Aorta (tissue), 5 donors: ENCODE measurements around the gene ISOC2. TPM values are rescaled to one million over a fixed set of nuclear protein-coding genes. Genes with fewer than 3 reads are reported as not detected.
"Not testable (repeated sequence)": the region's sequence is repeated elsewhere in the genome, so short reads cannot be mapped to it uniquely, and the experiment has no call there.

ENCODE experiments used
- ATAC-seq: fragments of 200-7000 bp; cut with Tn5 transposase; one replicate; pipeline ENCODE4 v1.9.1; 2022; ENCODE audit warnings: moderate library complexity; ENCODE audit not compliant: low FRiP score
- DNase-seq, 2 donors: peaks; one replicate each; pipeline ENCODE4 v3.0.0-alpha.2; 2020
- H3K27ac ChIP-seq, 2 donors: one replicate each; pipeline ENCODE4 v1.5.1; 2013; ENCODE audit warnings: low read length in 2 of 2, mild to moderate bottlenecking in 2 of 2, moderate library complexity in 2 of 2, control low read depth in 1 of 2, inconsistent platforms in 1 of 2, low read depth in 1 of 2
- H3K27me3 ChIP-seq, 2 donors: one replicate each; pipeline ENCODE4 v1.6.1; 2013; ENCODE audit warnings: control low read depth in 1 of 2, low read length in 1 of 2, mild to moderate bottlenecking in 1 of 2, moderate library complexity in 1 of 2; ENCODE audit not compliant: insufficient read depth in 2 of 2, control insufficient read depth in 1 of 2
- H3K36me3 ChIP-seq, 2 donors: one replicate each; pipeline ENCODE4 v1.6.1; 2013; ENCODE audit warnings: control low read depth in 1 of 2, low read length in 1 of 2, mild to moderate bottlenecking in 1 of 2; ENCODE audit not compliant: insufficient read depth in 2 of 2, control insufficient read depth in 1 of 2
- H3K4me1 ChIP-seq, 2 donors: one replicate each; pipeline ENCODE4 v1.6.1; 2013; ENCODE audit warnings: low read length in 2 of 2, control low read depth in 1 of 2, mild to moderate bottlenecking in 1 of 2, moderate library complexity in 1 of 2; ENCODE audit not compliant: insufficient read depth in 2 of 2, control insufficient read depth in 1 of 2
- H3K4me3 ChIP-seq, 2 donors: one replicate each; pipeline ENCODE4 v1.5.1; 2013; ENCODE audit warnings: low read length in 2 of 2, control low read depth in 1 of 2, mild to moderate bottlenecking in 1 of 2
- H3K9me3 ChIP-seq: one replicate; pipeline ENCODE4 v1.6.1; 2013; ENCODE audit warnings: mild to moderate bottlenecking, low read length; ENCODE audit not compliant: control insufficient read depth
- WGBS, 2 donors: extraction: QIAGEN DNeasy Blood & Tissue Kit; methylation state at CpG; one replicate each; pipeline ENCODE4 v1.1.7; 2013; 5-methylcytosine and 5-hydroxymethylcytosine counted together
- intact Hi-C, 2 donors: fragments of 100-400 bp; cut with DNase I; formaldehyde crosslinking; loops; one replicate each; pipeline versions ENCODE4 v1.14.2 to v1.15.0; 2022
- polyA plus RNA-seq, 2 donors: library from polyadenylated mRNA; stranded (reverse); fragments of 200-250 nt; gene quantifications; one replicate each; pipeline ENCODE4 v1.2.3, GENCODE V29; 2013
- total RNA-seq, 2 donors: library from RNA; stranded (reverse); fragmentation: NEBNext Ultra II Directional; extraction: Animal tissue kit (Norgen Biotek cat#: 25700); gene quantifications; one replicate each; pipeline ENCODE4 v1.2.1, GENCODE V29; 2021
- donor health status: healthy with polysubstance abuse.
- donor health status: Bipolar disorder and iron deficiency.
- donor health status: DM: no; HTN: no; CAD: no.
- donor health status: DM: no; HTN: no; CAD: no.
- donor health status: DM: yes; HTN: yes; CAD: no.

Gene ISOC2
- total and polyA plus RNA-seq, 4 donors: 18.6 to 47.3 (median 36.6) TPM

DNA sequence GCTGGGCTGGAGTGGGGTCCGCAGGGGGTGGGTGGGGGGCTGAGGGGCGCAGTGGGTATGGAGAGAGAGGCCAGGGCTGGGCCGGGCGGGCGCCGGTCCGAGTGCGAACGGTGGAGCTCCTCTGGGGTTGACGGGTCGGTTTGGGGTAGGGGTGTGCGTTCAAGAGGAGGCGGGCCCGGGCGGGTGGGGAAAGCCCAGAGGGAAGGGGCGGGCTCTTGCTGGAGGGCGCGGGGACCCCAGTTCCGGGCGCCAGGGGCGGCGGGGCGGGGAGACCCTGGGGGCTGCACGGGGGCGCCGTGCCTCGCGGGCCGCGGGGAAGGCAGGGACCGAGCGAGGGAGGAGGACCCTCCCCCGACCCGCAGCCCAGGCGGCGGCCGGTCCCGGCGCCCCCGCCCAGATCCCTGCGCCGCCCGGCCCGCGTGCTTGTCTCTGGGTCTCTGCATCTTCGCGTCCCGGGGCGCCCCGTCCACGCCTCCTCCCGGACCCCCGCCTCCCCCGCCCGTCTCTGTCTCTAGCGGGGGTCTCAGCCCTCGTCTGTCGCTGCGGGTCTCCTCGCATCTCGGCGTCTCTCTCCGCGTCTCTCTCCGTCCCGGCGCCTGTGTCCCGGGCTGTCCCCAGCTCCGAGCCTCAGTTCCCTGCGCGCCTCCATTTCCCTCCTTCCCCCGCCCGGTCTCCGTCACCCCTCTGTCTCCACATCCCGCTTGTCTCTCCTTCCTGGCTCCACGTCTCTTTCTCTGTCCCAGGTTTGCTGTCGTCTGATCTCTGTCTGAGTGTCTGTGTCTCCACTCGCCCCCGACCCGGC is 10.1 kb downstream of the ISOC2 start:
- H3K4me3 ChIP-seq: no peak overlapping the region
- intact Hi-C loops: no loop called here
- H3K4me1 ChIP-seq: no peaks in the 10 kb centered on the region
- H3K27ac ChIP-seq: no peak overlapping the region
- H3K27me3 ChIP-seq: no peaks in the 10 kb centered on the region
- no peaks in the 10 kb centered on the region for H3K9me3 ChIP-seq
- DNase-seq: no peak
- no peak for ATAC-seq
- no peaks in the 10 kb centered on the region for H3K36me3 ChIP-seq
- 1 to 3% methylated on average over 30 to 80 of the region's 80 CpGs for WGBS, 2 donors

DNA sequence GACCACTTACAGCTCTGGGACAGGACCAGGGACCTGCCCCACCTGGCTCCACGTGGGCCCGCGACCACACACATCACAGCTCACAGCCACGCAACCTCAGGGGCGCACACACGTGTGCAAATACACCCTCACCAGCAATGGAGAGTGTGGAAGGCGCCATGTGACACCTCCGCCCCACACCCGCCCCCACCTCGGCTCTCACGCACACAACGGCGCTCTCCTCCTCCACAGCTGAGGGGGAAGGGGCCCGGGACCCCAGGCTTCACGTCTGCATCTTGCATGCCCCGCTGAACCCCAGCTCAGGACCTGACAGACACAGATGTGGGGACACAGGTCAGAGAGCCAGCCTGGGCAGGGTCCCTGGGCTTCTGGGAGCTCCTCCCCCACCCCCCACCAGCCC is 12.0 kb downstream of the ISOC2 start:
- H3K4me3 ChIP-seq: no peak overlapping the region
- no peak overlapping the region for H3K27ac ChIP-seq
- intact Hi-C loops: no loop called here
- no peaks in the 10 kb centered on the region for H3K27me3 ChIP-seq
- no peak for ATAC-seq
- 31 to 35% methylated on average over 15 to 16 of the region's 16 CpGs for WGBS, 2 donors
- H3K36me3 ChIP-seq: no peaks in the 10 kb centered on the region
- no peaks in the 10 kb centered on the region for H3K4me1 ChIP-seq
- DNase-seq: no peak
- no peaks in the 10 kb centered on the region for H3K9me3 ChIP-seq

DNA sequence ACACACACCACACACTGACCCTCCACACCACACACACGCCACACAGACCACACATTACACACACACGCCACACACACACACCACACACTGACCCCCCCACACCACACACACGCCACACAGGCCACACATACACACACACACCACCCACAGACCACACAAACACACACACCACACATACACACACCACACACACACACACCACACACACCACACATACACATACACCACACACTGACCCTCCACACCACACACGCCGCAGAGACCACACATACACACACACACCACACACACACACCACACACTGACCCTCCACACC is 13.3 kb downstream of the ISOC2 start:
- H3K27me3 ChIP-seq, H3K27ac ChIP-seq, H3K4me3 ChIP-seq, H3K9me3 ChIP-seq, H3K36me3 ChIP-seq, intact Hi-C loops, H3K4me1 ChIP-seq, DNase-seq, ATAC-seq: not testable (repeated sequence)
- 82 to 85% methylated on average over 5 of the region's 5 CpGs for WGBS, 2 donors

DNA sequence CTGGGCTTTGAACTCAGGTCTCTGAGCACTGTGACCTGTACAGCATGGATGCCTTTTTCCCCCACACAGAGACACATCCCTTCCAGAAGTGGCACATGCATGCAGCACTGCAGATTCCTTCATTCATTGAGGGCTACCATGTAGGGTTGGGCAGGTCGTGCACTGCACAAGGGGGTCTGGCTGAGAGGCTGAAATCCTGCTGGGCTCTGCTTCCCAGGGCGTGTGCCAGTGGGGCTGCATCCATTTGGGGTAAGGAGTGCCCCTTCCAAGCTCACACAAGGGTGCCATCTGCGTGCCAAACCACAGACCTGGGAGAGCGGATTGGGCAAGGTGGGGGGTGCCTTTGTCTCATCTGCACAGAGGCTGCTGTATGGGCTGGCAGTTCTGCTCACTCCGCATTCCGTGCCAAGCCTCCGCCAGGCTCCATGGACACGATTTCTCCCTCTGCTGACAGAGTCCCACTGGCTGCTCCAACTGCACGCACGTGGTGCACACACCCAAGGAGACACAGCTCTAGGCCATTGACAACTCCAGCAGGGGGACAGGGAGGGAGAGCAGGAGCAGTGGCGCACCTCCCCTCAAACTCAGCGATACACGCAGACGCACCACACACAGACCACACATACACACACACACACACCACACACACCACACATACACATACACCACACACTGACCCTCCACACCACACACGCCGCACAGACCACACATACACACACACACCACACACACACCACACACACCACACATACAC is 13.8 kb downstream of the ISOC2 start:
- Histone ChIP-seq H3K4me1 (no peaks in the 10 kb centered on the region), H3K27me3 (no peaks in the 10 kb centered on the region), H3K36me3 (no peaks in the 10 kb centered on the region), H3K27ac (no peak overlapping the region), H3K9me3 (no peaks in the 10 kb centered on the region), H3K4me3 (no peak overlapping the region)
- intact Hi-C loops: no loop called here
- no peak for DNase-seq
- no peak for ATAC-seq
- 23 to 28% methylated on average over 16 of the region's 16 CpGs for WGBS, 2 donors

DNA sequence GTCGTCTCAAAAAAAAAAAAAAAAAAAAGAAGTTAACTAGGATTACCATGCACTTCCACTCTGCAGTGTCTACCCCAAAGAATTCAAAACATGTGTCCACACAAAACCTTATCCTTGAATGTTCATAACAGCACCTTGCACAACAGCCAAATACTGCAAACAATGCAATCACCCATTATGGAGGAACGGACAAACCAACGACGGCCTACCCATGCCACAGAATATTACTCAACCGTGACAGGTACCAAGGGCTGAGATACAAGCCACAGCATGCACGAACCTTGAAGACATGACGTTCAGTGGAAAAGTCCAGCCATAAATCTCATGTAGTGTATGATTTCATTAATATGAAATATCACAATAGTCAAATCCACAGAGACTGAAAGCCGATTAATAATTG is 15.4 kb downstream of the ISOC2 start:
- no peaks in the 10 kb centered on the region for H3K27me3 ChIP-seq

DNA sequence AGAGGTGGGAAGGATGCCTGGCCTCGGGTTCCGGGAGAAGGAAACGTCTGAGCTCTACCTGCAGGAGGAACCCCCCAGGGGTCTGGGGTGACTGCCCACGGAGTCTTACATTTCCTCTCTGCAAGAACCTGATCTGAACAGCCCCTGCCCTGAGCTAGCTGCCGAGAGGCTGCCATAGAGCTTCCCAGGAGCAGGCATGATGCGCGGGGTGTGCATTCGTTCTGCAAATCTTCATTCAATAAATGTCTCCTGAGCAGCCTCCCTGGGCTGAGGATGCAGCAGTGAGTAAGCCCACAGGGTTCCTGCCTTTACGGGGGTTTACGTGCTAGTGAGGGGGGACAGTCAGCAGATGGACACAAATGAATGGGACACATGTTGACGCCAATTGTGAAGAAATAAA is 16.8 kb downstream of the ISOC2 start:
- Histone ChIP-seq H3K36me3 (no peaks in the 10 kb centered on the region), H3K27ac (no peak overlapping the region), H3K9me3 (no peaks in the 10 kb centered on the region), H3K4me3 (no peak overlapping the region), H3K4me1 (no peaks in the 10 kb centered on the region), H3K27me3 (no peaks in the 10 kb centered on the region)
- 40% methylated on average over 11 of the region's 11 CpGs for WGBS, 2 donors
- intact Hi-C loops: no loop called here
- ATAC-seq (no peak), DNase-seq (no peak)

More for the DNA sequence above, 15.4 kb downstream of the ISOC2 start:
- no peaks in the 10 kb centered on the region for H3K9me3 ChIP-seq
- no peaks in the 10 kb centered on the region for H3K36me3 ChIP-seq
- ATAC-seq (no peak), DNase-seq (no peak)
- no peak overlapping the region for H3K4me3 ChIP-seq
- intact Hi-C loops: no loop called here
- WGBS, 2 donors: 65 to 67% methylated on average over 8 of the region's 8 CpGs
- H3K4me1 ChIP-seq: no peaks in the 10 kb centered on the region
- no peak overlapping the region for H3K27ac ChIP-seq

DNA sequence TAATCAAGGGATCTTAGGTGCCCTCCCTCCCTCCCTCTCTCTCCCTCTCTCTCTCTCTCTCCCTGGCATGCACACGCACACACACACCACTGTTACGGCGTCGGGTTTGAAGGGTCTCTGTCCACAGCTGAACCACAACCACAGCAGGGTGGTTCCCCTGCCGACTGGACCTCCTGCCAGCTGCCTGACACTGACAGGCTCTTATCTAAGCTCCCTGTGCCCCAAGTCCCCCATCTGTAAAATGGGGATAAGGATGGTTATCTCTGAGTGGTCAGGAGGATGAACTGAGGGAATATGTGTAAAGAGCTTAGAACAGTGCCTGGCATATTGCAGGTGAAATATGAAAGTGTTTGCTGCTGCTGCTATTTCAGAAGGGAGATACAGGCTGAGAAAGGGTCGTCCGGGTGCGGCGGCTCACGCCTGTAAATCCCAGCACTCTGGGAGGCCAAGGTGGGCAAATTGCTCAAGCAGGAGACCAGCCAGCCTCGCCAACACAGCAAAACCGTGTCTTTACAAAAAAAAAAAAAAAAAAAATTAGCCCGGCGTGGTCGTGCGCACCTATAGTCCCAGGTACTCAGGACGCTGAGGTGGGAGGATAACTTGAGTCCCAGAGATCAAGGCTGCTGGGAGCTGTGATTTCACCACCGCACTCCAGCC is 17.5 kb downstream of the ISOC2 start:
- Histone ChIP-seq H3K36me3 (no peaks in the 10 kb centered on the region), H3K9me3 (no peaks in the 10 kb centered on the region), H3K27ac (no peak overlapping the region), H3K27me3 (no peaks in the 10 kb centered on the region), H3K4me1 (no peaks in the 10 kb centered on the region), H3K4me3 (no peak overlapping the region)
- intact Hi-C loops: no loop called here
- no peak for ATAC-seq
- no peak for DNase-seq
- 34 to 35% methylated on average over 18 of the region's 18 CpGs for WGBS, 2 donors

DNA sequence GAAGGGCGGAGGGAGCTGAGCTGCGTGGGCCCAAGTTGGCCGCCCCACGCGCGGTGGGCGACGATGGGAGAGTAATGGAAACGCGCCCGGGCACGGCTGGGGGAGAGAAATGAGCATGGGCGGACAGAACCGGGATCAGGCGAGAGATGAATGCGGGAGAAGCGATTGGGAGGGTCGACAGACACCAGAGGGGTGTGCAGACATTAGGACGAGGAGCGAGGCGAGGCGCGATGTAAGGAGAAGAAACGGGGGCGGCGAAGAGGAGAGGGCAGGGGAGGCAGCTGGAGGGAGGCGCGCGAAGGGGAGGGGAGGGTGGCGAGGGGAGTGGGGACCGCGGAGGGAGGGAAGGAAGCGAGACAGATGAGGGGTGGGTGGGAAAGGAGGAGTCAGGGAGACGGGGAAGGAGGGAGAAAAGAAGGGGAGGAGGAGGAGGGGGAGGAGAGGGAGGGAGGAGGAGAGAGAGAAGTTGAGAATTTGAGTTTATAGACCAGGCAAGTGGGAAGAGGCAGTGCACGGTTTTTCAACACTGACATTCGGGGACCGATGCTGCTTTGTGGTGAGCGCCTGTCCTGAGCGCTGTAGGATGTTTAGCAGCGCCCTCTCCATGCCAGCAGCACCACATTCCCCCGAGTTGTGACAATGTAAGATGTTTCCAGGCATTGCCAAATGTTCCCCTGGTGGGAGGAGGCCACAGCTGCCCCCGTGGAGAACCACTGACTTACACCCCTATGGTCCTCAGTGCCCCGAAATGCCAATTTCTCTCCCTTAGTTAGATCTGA is 18.2 kb downstream of the ISOC2 start, which contains the start of gene SHISA7:
Gene SHISA7 (minus strand): TSS at position 256 of the 779 bp plus-strand sequence. CDS start 437 bp downstream, outside the sequence.
- Histone ChIP-seq H3K36me3 (no peaks in the 10 kb centered on the region), H3K27me3 (no peaks in the 10 kb centered on the region), H3K9me3 (no peaks in the 10 kb centered on the region), H3K27ac (no peak within 1 kb of the TSS), H3K4me1 (no peaks in the 10 kb centered on the region), H3K4me3 (no peak within 1 kb of the TSS)
- intact Hi-C loops: no loop called here
- no peak for ATAC-seq
- DNase-seq: no peak
- 1 to 2% methylated on average over 41 to 43 of the region's 43 CpGs for WGBS, 2 donors
